HepG2 (cell line): ENCODE results near the gene SMAD3. TPM values are rescaled to one million over a fixed set of nuclear protein-coding genes. Genes with fewer than 3 reads are reported as not detected.

Experiments used
- CCDC6 ChIP-seq: sonication (generic); formaldehyde crosslinking; IDR thresholded peaks from 2 replicates; pipeline ENCODE4 v1.8.1; 2022; ENCODE audit warnings: mild to moderate bottlenecking, missing genetic modification reagents, moderate library complexity
- MAZ ChIP-seq, 2 experiments: sonication (generic) in 1 of 2; formaldehyde crosslinking in 1 of 2; IDR thresholded peaks; 2 replicates each; pipeline versions ENCODE4 v1.5.0 to v1.6.1; 2012 to 2020; ENCODE audit warnings: low read depth in 2 of 2, mild to moderate bottlenecking in 2 of 2, borderline replicate concordance in 1 of 2, improper control_type of control experiment in 1 of 2, low read length in 1 of 2, missing genetic modification reagents in 1 of 2, moderate library complexity in 1 of 2
- MED13 ChIP-seq: sonication (generic); formaldehyde crosslinking; IDR thresholded peaks from 2 replicates; pipeline ENCODE4 v1.5.0; 2020; ENCODE audit warnings: missing genetic modification reagents
- PITX1 ChIP-seq: sonication (generic); formaldehyde crosslinking; IDR thresholded peaks from 2 replicates; pipeline ENCODE4 v1.5.1; 2020; ENCODE audit warnings: mild to moderate bottlenecking, missing genetic modification reagents
- POLR2AphosphoS5 ChIP-seq: IDR thresholded peaks from 2 replicates; pipeline ENCODE4 v1.6.1; 2012; ENCODE audit warnings: low read depth, low read length
- PTBP1 ChIP-seq: fragments of 200-400 bp; formaldehyde crosslinking; IDR thresholded peaks from 2 replicates; pipeline ENCODE4 v1.6.1; 2018; ENCODE audit warnings: low read length, low read depth; ENCODE audit not compliant: poor library complexity, severe bottlenecking
- SOX6 ChIP-seq, 2 experiments: fragments of 450-650 bp in 1 of 2; sonication (generic) in 1 of 2; formaldehyde crosslinking in 1 of 2; IDR thresholded peaks; 2 replicates each; pipeline versions ENCODE4 v1.4.0 to v1.6.1; 2017 to 2020; ENCODE audit warnings: antibody characterized with exemption in 1 of 2, mild to moderate bottlenecking in 1 of 2, missing genetic modification reagents in 1 of 2
- ZFP36 ChIP-seq: fragments of 150-350 bp; IDR thresholded peaks from 2 replicates; pipeline ENCODE4 v1.6.1; 2018; ENCODE audit warnings: borderline replicate concordance, low read length, low read depth; ENCODE audit not compliant: partially characterized antibody
- ZNF20 ChIP-seq: sonication (generic); formaldehyde crosslinking; IDR thresholded peaks from 2 replicates; pipeline ENCODE4 v1.4.0; 2020; ENCODE audit warnings: mild to moderate bottlenecking, moderate library complexity, missing genetic modification reagents
- ZNF570 ChIP-seq: sonication (generic); formaldehyde crosslinking; IDR thresholded peaks from 2 replicates; pipeline ENCODE4 v1.4.0; 2020; ENCODE audit warnings: mild to moderate bottlenecking, missing genetic modification reagents, borderline replicate concordance
- ZNF660 ChIP-seq: sonication (generic); formaldehyde crosslinking; IDR thresholded peaks from 2 replicates; pipeline ENCODE4 v1.5.1; 2020; ENCODE audit warnings: mild to moderate bottlenecking, low read depth, missing genetic modification reagents, borderline replicate concordance
- ZNF724P ChIP-seq: sonication (generic); formaldehyde crosslinking; IDR thresholded peaks from 2 replicates; pipeline ENCODE4 v1.8.0; 2022; ENCODE audit warnings: missing genetic modification reagents, borderline replicate concordance
- ZNF781 ChIP-seq: sonication (generic); formaldehyde crosslinking; IDR thresholded peaks from 2 replicates; pipeline ENCODE4 v1.5.1; 2020; ENCODE audit warnings: borderline replicate concordance, mild to moderate bottlenecking, missing genetic modification reagents; ENCODE audit errors: not compliant biosample characterization
- ZNF891 ChIP-seq: sonication (generic); formaldehyde crosslinking; IDR thresholded peaks from 2 replicates; pipeline ENCODE4 v1.5.0; 2020; ENCODE audit warnings: mild to moderate bottlenecking, missing genetic modification reagents
- polyA plus RNA-seq, 8 experiments: library from polyadenylated mRNA; depleted of rRNA in 3 of 8; stranded (reverse) in 7 of 8; unstranded in 1 of 8; fragments of >200 nt; fragmentation: Illumina TruSeq in 4 of 8; extraction: Trizol in 4 of 8; gene quantifications; 2 replicates each; pipeline versions ENCODE4 v1.2.1 to v1.2.3, GENCODE V29; 2011 to 2016; ENCODE audit warnings: low read depth in 4 of 8, missing spikeins in 1 of 8, mixed read lengths in 1 of 8; ENCODE audit not compliant: insufficient read depth in 1 of 8
- total RNA-seq, 5 experiments: library from RNA; depleted of rRNA; stranded (reverse); fragments of >200 nt; fragmentation: Illumina TruSeq; extraction: Trizol; gene quantifications; 2 replicates each; pipeline ENCODE4 v1.2.3, GENCODE V29; 2016; ENCODE audit warnings: low read depth in 1 of 5
- TF ChIP-seq, protein P1 (sequence below): IDR thresholded peaks from 2 replicates; pipeline ENCODE4 v1.6.1; 2016; ENCODE audit warnings: low read depth, control low read depth
- TF ChIP-seq, protein P2 (sequence below): sonication (generic); formaldehyde crosslinking; IDR thresholded peaks from 2 replicates; pipeline ENCODE4 v1.5.1; 2020; ENCODE audit warnings: missing genetic modification reagents, mild to moderate bottlenecking, borderline replicate concordance
- TF ChIP-seq, protein P3 (sequence below): sonication (generic); formaldehyde crosslinking; IDR thresholded peaks from 2 replicates; pipeline ENCODE4 v1.4.0; 2020; ENCODE audit warnings: mild to moderate bottlenecking, missing genetic modification reagents

SMAD3 gene
- total and polyA plus RNA-seq, 2 of the 13 experiments (the other 11 are each of a cell fraction or from before 2014, with no cell fraction given), result 8.6 to 56.3 TPM

DNA sequence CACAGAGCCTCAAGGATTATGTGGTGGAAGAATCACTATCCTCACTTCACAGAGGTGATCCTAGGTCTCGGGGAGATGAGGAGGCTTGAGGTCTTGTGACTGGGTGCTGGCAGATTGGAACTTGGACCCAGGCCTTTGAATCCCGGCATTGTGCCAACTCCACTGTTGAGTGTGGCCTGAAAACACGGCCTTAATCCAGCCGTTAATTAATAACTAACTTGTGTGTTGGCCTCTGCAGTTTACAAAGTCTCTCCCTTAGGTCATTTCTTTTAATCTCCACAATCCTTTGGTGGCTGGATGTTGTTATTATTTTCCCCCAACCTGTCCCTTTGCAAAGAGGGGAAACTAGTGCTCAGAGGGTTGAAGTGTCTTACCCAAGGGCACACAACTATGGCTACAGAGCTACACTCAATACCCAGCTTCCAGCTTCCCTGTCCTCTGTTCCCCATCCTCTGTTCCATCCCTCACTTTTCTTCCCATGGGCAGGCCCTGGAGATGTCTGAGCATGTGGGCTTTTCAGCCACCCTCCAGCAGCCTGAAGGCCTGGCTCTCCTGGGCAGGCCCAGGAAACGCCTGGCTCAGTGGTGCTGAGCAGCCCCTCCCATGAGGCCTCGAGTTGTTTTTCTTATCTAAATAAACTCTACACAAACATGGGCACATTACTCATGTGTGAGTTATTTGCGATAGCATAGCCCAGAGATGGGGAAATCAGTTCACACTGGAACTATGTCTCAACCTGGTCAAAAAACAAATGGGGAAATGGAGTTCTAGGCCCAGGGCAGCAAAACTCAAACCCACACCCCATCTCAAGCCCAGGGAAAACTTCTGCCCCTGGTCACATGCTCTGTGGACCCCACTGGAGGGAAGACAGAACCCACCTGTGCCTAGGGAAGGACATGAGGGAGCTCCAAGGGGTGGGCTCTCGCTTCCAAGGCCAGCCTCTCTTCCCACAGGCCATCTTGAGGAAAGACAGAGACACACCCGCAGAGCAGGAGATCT is 16.8 kb upstream of the SMAD3 start (continued):
- TF ChIP-seq ZFP36 (no peak), ZNF724P (CRISPR knock-in tag) (no peak; the same call in 1 of the 2 replicates), ZNF660 (CRISPR knock-in tag) (no peak), ZNF891 (CRISPR knock-in tag) (peak; percentile 57; the same call in 1 of the 2 replicates), ZNF781 (no peak), PITX1 (CRISPR knock-in tag) (peak; percentile 92), CCDC6 (CRISPR knock-in tag) (peak; percentile 35; the same call in 1 of the 2 replicates), MED13 (CRISPR knock-in tag) (0 out of 2 replicates have a peak, but pooled peaks have one; percentile 14), SOX6 (IDR thresholded peaks at IDR 0.05) (no peak), SOX6 (CRISPR knock-in tag; IDR thresholded peaks at IDR 0.05) (peak; percentile 64), POLR2AphosphoS5 (peak; percentile 62), PTBP1 (no peak), ZNF570 (CRISPR knock-in tag) (no peak), MAZ (IDR thresholded peaks at IDR 0.05; ENCODE audit: borderline replicate concordance, low read depth, low read length) (peak; percentile 76; the same call in 1 of the 2 replicates), MAZ (CRISPR knock-in tag; IDR thresholded peaks at IDR 0.05; ENCODE audit: low read depth) (peak; percentile 17; the same call in 1 of the 2 replicates), ZNF20 (no peak)
- TF ChIP-seq, protein P1, sequence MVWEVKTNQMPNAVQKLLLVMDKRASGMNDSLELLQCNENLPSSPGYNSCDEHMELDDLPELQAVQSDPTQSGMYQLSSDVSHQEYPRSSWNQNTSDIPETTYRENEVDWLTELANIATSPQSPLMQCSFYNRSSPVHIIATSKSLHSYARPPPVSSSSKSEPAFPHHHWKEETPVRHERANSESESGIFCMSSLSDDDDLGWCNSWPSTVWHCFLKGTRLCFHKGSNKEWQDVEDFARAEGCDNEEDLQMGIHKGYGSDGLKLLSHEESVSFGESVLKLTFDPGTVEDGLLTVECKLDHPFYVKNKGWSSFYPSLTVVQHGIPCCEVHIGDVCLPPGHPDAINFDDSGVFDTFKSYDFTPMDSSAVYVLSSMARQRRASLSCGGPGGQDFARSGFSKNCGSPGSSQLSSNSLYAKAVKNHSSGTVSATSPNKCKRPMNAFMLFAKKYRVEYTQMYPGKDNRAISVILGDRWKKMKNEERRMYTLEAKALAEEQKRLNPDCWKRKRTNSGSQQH (CRISPR knock-in tag), result no peak
- TF ChIP-seq, protein P2, sequence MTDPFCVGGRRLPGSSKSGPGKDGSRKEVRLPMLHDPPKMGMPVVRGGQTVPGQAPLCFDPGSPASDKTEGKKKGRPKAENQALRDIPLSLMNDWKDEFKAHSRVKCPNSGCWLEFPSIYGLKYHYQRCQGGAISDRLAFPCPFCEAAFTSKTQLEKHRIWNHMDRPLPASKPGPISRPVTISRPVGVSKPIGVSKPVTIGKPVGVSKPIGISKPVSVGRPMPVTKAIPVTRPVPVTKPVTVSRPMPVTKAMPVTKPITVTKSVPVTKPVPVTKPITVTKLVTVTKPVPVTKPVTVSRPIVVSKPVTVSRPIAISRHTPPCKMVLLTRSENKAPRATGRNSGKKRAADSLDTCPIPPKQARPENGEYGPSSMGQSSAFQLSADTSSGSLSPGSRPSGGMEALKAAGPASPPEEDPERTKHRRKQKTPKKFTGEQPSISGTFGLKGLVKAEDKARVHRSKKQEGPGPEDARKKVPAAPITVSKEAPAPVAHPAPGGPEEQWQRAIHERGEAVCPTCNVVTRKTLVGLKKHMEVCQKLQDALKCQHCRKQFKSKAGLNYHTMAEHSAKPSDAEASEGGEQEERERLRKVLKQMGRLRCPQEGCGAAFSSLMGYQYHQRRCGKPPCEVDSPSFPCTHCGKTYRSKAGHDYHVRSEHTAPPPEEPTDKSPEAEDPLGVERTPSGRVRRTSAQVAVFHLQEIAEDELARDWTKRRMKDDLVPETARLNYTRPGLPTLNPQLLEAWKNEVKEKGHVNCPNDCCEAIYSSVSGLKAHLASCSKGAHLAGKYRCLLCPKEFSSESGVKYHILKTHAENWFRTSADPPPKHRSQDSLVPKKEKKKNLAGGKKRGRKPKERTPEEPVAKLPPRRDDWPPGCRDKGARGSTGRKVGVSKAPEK (CRISPR knock-in tag), result no peak
- TF ChIP-seq, protein P3, sequence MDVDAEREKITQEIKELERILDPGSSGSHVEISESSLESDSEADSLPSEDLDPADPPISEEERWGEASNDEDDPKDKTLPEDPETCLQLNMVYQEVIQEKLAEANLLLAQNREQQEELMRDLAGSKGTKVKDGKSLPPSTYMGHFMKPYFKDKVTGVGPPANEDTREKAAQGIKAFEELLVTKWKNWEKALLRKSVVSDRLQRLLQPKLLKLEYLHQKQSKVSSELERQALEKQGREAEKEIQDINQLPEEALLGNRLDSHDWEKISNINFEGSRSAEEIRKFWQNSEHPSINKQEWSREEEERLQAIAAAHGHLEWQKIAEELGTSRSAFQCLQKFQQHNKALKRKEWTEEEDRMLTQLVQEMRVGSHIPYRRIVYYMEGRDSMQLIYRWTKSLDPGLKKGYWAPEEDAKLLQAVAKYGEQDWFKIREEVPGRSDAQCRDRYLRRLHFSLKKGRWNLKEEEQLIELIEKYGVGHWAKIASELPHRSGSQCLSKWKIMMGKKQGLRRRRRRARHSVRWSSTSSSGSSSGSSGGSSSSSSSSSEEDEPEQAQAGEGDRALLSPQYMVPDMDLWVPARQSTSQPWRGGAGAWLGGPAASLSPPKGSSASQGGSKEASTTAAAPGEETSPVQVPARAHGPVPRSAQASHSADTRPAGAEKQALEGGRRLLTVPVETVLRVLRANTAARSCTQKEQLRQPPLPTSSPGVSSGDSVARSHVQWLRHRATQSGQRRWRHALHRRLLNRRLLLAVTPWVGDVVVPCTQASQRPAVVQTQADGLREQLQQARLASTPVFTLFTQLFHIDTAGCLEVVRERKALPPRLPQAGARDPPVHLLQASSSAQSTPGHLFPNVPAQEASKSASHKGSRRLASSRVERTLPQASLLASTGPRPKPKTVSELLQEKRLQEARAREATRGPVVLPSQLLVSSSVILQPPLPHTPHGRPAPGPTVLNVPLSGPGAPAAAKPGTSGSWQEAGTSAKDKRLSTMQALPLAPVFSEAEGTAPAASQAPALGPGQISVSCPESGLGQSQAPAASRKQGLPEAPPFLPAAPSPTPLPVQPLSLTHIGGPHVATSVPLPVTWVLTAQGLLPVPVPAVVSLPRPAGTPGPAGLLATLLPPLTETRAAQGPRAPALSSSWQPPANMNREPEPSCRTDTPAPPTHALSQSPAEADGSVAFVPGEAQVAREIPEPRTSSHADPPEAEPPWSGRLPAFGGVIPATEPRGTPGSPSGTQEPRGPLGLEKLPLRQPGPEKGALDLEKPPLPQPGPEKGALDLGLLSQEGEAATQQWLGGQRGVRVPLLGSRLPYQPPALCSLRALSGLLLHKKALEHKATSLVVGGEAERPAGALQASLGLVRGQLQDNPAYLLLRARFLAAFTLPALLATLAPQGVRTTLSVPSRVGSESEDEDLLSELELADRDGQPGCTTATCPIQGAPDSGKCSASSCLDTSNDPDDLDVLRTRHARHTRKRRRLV, result no peak
